GM18517 (cell line): Measurements from ENCODE around the gene STRIP2.
"Not testable (repeated sequence)": the region's sequence is repeated elsewhere in the genome, so short reads cannot be mapped to it uniquely, and the experiment has no call there.

ENCODE experiments used
- ATAC-seq: cut with Tn5 transposase; IDR thresholded peaks from one replicate; pipeline ENCODE4 v1.9.1; 2021; ENCODE audit warnings: mild to moderate bottlenecking, moderate library complexity; ENCODE audit not compliant: unreplicated experiment

Gene STRIP2

GRCh38 chr7:129523924-129524323 lies 89.7 kb downstream of the STRIP2 start:
- no peak for ATAC-seq

DNA sequence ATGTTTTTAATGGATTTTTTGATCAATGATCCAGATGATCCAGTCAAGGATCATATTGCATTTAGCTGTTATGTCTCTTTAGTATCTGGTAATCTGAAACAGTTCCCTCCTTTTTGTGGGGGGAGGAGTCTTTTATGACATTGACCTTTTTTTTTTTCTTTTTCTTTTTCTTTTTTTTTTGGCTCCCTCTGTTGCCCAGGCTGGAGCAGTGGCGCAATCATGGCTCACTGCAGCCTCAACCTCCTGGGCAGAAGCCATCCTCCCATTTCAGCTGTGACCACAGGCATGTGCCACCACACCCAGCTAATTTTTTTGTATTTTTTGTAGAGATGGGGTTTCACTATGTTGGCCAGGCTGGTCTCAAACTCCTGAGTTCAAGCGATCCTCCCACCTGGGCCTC lies 90.2 kb downstream of the STRIP2 start:
- ATAC-seq, result not testable (repeated sequence)

- no peak for ATAC-seq
These were observed 91.1 kb downstream of the STRIP2 start for GRCh38 chr7:129525225-129525862.

GRCh38 chr7:129529643-129530042 lies 95.4 kb downstream of the STRIP2 start:
- ATAC-seq, result no peak

- ATAC-seq, result no peak
These were observed 96.7 kb downstream of the STRIP2 start for GRCh38 chr7:129530795-129531391.

GRCh38 chr7:129531721-129532120 lies 97.5 kb downstream of the STRIP2 start:
- ATAC-seq, result no peak

- no peak for ATAC-seq
These were observed 98.1 kb downstream of the STRIP2 start for GRCh38 chr7:129532375-129532774.

DNA sequence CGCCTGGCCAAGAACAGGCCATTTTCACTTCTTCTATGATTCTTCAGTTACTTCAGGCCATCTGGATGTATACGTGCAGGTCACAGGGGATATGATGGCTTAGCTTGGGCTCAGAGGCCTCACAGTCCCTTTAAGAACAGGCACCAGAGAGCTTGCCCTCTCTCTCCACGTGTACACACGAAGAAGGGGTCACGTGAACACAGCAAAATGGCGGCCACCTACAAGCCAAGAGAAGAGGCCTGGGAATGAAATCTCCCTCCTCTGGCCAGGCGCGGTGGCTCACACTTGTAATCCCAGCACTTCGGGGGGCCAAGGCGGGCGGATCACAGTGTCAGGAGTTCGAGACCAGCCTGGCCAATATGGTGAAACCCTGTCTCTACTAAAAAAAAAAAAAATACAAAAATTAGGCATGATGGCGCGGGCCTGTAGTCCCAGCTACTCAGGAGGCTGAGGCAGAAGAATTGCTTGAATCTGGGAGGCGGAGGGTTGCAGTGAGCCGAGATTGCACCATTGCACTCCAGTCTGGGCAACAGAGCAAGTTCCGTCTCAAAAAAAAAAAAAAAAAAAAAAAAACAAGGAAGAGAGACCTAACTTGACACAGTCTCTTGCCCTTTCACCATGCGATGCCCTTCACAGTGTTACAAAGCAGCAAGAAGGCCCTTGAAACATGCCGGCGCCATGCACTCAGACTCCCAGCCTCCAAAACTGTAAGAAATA lies 100.5 kb downstream of the STRIP2 start:
- ATAC-seq, result not testable (repeated sequence)

DNA sequence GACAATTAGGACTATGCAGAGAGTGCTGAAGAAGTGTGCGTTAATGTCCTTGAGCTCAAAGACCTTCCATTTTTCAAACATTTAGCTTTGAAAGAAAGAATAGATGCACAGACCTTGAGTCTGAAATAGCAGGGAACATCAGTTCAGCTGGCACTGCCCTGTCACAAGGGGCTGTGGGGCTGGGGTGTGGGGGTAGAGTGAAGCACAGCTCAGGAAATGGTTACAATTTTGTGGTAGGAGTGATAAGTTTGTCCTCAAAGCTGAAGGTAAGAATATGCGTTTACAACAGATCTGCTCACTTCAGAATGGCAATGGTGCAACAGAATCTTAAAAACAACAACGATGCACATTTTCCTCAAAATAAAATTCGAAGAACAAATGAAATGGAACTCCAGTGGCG lies 101.7 kb downstream of the STRIP2 start:
- no peak for ATAC-seq

- ATAC-seq, result no peak
These were observed 102.1 kb downstream of the STRIP2 start for GRCh38 chr7:129536323-129536722.
